Pulmonary artery endothelial cell (primary cell): ENCODE results near the gene HAGHL. TPM values are rescaled to one million over a fixed set of nuclear protein-coding genes. Genes with fewer than 3 reads are reported as not detected.
"Not testable (repeated sequence)": the region's sequence is repeated elsewhere in the genome, so short reads cannot be mapped to it uniquely, and the experiment has no call there.

Source experiments
- DNase-seq: peaks from one replicate; pipeline ENCODE4 v3.0.0-alpha.2; 2011; ENCODE audit warnings: low read depth, low spot score
- total RNA-seq: library from RNA; depleted of rRNA; stranded (reverse); fragments of >200 nt; gene quantifications from 2 replicates; pipeline ENCODE4 v1.2.3, GENCODE V29; 2014

HAGHL gene
- total RNA-seq, 1 donor from 2014 or later = 17.6 TPM

- no peak for DNase-seq
Observed at GRCh38 chr16:707062-707538, 19.8 kb upstream of the HAGHL start.

- DNase-seq = no peak
Observed at GRCh38 chr16:708019-708418, 18.9 kb upstream of the HAGHL start.

- no peak for DNase-seq
Observed at GRCh38 chr16:708959-709358, 17.9 kb upstream of the HAGHL start.

GRCh38 chr16:709566-710499 lies 17.1 kb upstream of the HAGHL start:
- no peak for DNase-seq

GRCh38 chr16:710500-711075 lies 16.3 kb upstream of the HAGHL start:
- no peak for DNase-seq

GRCh38 chr16:711084-711483 lies 15.8 kb upstream of the HAGHL start:
- DNase-seq = no peak

GRCh38 chr16:711548-712320 lies 15.2 kb upstream of the HAGHL start:
- DNase-seq = no peak

GRCh38 chr16:712740-713250 lies 14.1 kb upstream of the HAGHL start:
- not testable (repeated sequence) for DNase-seq

- no peak for DNase-seq
Observed at GRCh38 chr16:714079-714478, 12.8 kb upstream of the HAGHL start.

GRCh38 chr16:714558-715476 lies 12.1 kb upstream of the HAGHL start, which contains the start of gene METRN:
TSS of gene METRN (plus strand) at chr16:715118. CDS start at chr16:715290, 172 bp downstream.
- DNase-seq = no peak

- DNase-seq = no peak
Observed at GRCh38 chr16:715477-716199, 11.3 kb upstream of the HAGHL start.

GRCh38 chr16:716200-716568 lies 10.7 kb upstream of the HAGHL start:
- no peak for DNase-seq

- no peak for DNase-seq
Observed at GRCh38 chr16:716768-717325, 10.1 kb upstream of the HAGHL start.

GRCh38 chr16:717450-718245 lies 9.3 kb upstream of the HAGHL start:
- no peak for DNase-seq

GRCh38 chr16:718389-718788 lies 8.5 kb upstream of the HAGHL start:
- no peak for DNase-seq

GRCh38 chr16:718922-719321 lies 8.0 kb upstream of the HAGHL start:
- no peak for DNase-seq

GRCh38 chr16:719815-720446 lies 7.0 kb upstream of the HAGHL start:
- no peak for DNase-seq

- DNase-seq = no peak
Observed at GRCh38 chr16:720447-720989, 6.4 kb upstream of the HAGHL start.
